D721Med (cell line): ENCODE results near the gene LTBP2.
A peak's percentile ranks its signal among the peaks of the same experiment; 100 is the strongest.

Experiments used
- DNase-seq: peaks from one replicate; pipeline ENCODE4 v3.0.0; 2011; ENCODE audit warnings: low spot score; ENCODE audit not compliant: insufficient read length
- FAIRE-seq: peaks from 2 replicates; lab custom pipeline; 2011; peaks lifted over from hg19 to GRCh38; lab: Jason Lieb, UNC
- TF ChIP-seq, protein P1 (sequence below): IDR thresholded peaks from 2 replicates; pipeline ENCODE4 v1.5.1; 2012; ENCODE audit warnings: mild to moderate bottlenecking, control low read depth; ENCODE audit not compliant: insufficient read depth; ENCODE audit errors: missing control alignments

LTBP2 gene

DNA sequence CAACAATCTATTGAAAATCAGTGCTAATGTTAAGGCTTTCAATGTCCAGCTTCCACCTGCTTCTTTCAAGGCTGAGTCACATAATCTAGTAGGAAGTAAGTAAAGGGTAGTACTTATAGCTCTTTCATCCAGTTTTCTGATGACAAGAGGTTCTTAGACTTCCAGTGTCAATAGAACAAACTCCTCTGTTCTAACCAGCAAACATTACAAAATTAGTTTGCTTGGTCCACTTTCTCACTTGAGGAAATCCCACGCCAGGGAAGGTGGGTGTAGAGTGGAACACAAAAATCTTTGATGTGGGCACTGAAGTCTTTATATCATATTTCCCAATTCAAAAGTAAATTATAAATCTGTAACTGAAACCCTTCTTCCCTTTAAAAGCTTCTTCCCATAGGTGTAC is 121.6 kb downstream of the LTBP2 start:
- no peak for DNase-seq
- FAIRE-seq = no peak
- TF ChIP-seq, protein P1, sequence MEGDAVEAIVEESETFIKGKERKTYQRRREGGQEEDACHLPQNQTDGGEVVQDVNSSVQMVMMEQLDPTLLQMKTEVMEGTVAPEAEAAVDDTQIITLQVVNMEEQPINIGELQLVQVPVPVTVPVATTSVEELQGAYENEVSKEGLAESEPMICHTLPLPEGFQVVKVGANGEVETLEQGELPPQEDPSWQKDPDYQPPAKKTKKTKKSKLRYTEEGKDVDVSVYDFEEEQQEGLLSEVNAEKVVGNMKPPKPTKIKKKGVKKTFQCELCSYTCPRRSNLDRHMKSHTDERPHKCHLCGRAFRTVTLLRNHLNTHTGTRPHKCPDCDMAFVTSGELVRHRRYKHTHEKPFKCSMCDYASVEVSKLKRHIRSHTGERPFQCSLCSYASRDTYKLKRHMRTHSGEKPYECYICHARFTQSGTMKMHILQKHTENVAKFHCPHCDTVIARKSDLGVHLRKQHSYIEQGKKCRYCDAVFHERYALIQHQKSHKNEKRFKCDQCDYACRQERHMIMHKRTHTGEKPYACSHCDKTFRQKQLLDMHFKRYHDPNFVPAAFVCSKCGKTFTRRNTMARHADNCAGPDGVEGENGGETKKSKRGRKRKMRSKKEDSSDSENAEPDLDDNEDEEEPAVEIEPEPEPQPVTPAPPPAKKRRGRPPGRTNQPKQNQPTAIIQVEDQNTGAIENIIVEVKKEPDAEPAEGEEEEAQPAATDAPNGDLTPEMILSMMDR = no peak

DNA sequence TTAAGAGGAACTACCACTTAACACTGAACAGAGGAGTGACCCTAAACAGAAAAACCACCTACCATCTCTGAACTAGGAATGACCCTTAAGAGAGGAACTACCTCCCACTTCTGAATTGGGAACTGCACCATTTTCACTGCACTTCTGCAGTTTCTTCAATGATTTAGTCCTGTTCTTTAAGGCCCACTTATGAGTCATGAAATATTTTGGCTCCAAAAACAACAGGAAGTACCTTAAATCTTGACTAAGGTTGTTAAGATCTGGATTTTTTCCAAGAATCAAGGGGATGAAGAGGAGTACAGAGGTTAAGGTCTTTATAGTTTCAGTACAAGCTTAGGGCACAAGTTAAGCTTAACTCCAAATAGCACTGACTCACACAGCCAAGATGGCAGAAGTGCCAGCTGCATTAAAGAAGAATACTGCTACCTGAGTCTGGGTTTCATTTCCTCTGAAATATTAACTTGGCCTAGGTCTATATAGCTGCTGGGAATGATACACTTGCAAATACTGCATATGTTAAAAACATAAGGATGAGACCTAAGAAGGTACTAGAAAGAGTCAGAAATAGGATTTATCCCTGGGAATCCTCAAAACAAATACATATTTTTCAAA is 123.1 kb downstream of the LTBP2 start:
- DNase-seq (no peak), FAIRE-seq (no peak)
- TF ChIP-seq, protein P1 = no peak

DNA sequence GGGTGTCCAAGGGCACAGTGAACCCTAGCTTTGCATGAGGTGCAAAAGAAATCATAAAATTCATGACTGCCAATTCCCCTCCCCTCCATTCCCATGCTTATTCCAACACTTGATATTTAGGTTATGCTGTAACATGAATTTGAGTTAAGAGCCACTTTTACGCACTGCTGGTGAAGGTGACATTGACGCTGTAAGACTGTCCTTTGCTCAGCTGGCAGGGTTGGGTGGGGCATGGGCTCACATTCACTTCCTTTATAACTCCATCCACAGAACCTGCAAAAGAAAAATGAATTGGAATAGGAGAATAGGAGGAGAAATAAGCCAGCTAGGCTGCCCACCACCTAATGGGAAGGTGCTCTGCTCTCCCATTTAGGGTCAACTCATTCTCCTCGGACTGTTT is 125.9 kb downstream of the LTBP2 start:
- DNase-seq = no peak
- TF ChIP-seq, protein P1 = no peak
- no peak for FAIRE-seq

DNA sequence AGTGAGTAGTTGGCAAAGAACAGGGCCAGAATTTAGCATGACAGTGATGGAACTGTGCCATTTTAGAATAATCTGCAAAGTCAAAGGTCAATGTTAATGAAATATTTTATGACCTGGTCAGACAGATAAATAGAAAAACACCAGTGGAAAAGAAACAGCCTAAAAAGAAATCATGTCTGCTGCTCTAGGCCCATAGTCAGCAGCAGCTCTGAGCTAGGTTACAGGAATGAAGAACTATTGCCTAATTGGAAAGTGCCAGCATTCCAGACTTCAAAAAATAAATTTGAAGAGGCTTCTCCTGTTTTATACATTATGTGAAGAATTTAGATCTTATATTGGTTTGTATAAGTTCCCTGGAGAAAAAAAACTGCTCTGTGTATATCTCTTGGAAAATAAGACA is 128.7 kb downstream of the LTBP2 start:
- no peak for DNase-seq
- FAIRE-seq = no peak
- TF ChIP-seq, protein P1 = no peak

DNA sequence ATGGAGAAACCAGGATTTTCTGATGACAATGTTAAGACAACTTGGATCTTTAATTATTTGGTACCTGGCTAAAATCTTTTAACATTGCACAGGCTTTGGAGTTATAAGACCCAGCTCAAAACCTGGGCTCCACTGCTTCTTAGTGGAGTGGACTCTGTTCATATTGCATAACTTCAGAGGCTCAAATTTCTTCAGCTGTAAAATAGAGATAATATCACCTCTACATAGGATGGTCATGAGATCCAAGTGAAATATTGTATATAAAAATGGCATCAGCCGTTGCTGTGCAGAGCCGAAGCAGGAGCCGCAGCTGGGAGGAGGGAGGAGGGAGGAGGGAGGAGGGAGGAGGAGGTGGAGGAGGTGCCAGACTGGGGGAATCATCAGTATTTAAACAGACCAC is 129.5 kb downstream of the LTBP2 start:
- TF ChIP-seq, protein P1 = no peak
- FAIRE-seq = no peak
- no peak for DNase-seq

DNA sequence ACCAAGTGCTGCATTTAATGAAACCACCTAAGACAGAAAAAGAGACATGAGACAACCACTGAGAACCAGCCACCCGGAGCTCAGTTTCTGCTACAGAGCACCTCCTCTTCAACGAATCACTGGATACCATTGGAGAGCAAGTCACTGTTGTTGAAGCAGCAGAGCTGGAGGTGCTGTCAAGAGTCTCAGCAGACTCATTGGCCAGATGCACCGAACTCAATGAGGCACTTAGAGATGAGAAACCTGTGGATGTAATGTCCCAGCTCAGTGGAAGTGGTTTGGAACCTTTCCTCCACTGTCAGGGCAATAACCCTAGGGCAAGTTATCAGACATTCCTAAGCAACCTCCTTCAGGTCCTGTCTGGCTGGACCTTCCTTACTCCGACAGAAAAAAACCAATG is 132.0 kb downstream of the LTBP2 start:
- no peak for DNase-seq
- TF ChIP-seq, protein P1 = no peak
- FAIRE-seq = no peak

DNA sequence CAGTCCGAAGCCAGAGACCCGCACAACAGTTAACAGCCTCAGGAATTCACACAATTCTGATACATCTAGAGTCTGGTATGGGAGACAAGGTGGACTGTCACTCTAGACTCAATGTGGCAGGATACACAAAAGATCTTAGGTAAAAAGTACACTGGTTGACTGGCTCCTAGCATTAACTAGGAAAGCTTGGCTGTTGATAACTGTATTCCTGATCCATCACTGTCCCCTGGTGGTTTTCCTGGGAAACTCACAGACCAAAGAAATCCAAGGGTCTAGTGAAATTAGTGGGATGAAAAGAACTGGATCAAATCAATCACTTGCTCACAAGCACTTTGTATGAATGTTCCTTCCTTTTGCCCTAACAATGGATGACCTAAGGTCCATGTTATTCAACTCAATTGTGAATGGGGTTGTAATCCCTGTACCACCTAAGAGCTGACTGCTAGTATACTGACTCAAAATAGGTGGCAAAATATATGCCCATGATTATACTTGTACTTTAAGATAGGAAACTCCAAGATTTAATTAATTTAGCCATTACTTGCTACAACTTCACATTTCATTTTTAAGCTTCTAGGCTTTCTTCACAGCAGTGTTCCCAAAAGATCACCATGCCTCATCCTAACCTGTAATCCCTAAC is 132.9 kb downstream of the LTBP2 start:
- TF ChIP-seq, protein P1 = peak; percentile 92
- FAIRE-seq (peak; percentile 84), DNase-seq (no peak)
